22Rv1 (cell line): ENCODE data around the gene CREB1.

Experiments
- H3K27ac ChIP-seq: fragments of 450-650 bp; 2 replicates; pipeline ENCODE4 v1.5.1; 2017
- ZFX ChIP-seq: fragments of 450-650 bp; IDR thresholded peaks from 2 replicates; pipeline ENCODE4 v1.6.1; 2017; ENCODE audit warnings: antibody characterized with exemption, borderline replicate concordance
- TF ChIP-seq, protein P1 (sequence below): fragments of 450-650 bp; IDR thresholded peaks from 2 replicates; pipeline ENCODE4 v1.5.1; 2017; ENCODE audit warnings: mild to moderate bottlenecking

The CREB1 gene

DNA sequence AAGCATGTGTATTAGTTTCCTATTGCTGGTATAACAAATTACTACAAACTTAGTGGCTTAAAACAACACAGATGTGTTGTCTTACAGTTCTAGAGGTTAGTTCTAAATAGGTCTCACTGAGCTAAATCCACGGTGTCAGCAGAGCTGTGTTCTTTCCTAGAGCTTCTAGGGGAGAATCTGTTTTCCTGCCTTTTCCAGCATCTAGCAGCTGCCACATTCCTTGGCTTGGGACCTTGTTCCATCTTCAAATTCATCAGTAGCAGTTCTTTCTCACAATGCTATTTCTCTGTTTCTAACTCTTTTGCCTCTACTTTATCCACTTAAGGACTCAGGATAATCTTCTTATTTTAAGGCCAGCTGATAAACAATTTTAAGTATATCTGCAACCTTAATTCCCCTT is 32.2 kb upstream of the CREB1 start:
- no peak for TF ChIP-seq ZFX
- TF ChIP-seq, protein P1, sequence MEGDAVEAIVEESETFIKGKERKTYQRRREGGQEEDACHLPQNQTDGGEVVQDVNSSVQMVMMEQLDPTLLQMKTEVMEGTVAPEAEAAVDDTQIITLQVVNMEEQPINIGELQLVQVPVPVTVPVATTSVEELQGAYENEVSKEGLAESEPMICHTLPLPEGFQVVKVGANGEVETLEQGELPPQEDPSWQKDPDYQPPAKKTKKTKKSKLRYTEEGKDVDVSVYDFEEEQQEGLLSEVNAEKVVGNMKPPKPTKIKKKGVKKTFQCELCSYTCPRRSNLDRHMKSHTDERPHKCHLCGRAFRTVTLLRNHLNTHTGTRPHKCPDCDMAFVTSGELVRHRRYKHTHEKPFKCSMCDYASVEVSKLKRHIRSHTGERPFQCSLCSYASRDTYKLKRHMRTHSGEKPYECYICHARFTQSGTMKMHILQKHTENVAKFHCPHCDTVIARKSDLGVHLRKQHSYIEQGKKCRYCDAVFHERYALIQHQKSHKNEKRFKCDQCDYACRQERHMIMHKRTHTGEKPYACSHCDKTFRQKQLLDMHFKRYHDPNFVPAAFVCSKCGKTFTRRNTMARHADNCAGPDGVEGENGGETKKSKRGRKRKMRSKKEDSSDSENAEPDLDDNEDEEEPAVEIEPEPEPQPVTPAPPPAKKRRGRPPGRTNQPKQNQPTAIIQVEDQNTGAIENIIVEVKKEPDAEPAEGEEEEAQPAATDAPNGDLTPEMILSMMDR, result no peak
- H3K27ac ChIP-seq, result no peak overlapping the region

DNA sequence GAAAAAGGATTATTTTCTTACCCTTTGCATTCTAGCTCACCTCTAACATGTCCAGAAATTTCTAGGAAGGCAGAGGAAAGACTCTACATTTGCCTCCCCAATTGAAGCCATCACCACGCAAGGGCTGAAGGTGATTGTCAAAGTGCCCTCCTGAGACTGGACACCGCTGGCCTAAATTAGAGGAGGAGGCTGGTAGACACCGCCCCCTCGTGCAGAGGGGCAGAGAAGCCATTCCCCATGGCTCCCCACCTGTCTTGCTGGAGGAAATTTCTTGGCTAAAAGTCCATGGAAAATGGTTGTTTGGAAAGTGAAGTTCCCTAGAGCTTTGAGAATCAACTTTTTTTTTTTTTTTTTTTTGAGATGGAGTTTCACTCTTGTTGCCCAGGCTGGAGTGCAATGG is 31.3 kb upstream of the CREB1 start:
- H3K27ac ChIP-seq, result no peak overlapping the region
- TF ChIP-seq ZFX, result no peak
- TF ChIP-seq, protein P1, result no peak

DNA sequence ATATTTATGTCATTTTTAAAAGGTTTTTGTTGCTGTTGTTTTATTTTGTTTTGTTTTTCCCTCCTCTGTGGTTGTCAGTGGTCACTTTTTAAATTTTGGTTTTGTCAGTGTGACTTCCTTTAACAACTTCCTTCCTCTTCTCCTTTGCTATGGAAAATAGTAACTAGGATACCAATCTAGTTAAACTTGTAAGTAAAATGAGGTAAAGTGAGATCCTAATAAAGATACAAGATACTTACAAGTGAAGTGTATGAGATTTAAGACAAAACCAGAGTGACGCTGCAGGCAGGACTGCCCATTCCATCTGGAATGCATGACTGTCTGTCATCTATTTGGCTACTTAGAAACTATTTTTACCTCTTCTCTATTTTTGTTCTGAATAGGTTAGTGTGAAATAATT is 30.6 kb upstream of the CREB1 start:
- no peak for TF ChIP-seq ZFX
- TF ChIP-seq, protein P1, result no peak
- no peak overlapping the region for H3K27ac ChIP-seq

DNA sequence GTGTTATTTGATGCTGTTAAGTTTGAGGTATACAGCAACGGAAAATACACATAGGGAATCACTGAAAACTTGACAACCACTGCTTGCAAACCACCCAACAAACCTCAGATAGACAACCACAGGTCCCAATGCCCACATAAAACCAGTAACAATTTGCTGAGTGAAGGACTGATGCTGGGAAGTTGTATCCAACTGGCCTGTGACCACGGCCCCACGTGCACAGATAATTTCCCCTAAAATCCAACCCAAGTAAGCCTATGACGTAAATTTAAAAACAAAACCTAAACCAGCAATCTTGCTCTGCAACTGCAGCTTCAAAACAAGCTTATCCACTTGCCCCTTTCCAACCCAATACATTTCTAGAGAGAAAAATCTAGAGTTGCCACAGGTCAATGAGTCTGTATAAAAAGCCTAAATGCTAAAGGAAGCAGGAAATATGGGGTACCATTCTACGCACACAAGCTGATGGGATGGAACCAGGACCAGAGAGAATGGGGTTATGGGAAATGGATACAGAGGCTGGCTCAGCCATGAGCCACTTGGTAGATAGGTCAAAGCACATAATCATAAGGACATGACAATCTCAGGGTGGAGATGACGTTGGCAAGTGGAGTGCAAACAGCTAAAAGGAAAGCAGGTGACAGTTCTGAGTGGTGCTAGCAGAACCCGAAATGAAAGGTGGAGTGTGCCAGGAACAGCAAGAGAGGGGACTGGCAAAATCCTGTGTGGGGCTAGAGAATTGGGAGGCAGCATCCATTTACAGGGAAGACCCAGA is 27.8 kb upstream of the CREB1 start:
- H3K27ac ChIP-seq, result no peak overlapping the region

DNA sequence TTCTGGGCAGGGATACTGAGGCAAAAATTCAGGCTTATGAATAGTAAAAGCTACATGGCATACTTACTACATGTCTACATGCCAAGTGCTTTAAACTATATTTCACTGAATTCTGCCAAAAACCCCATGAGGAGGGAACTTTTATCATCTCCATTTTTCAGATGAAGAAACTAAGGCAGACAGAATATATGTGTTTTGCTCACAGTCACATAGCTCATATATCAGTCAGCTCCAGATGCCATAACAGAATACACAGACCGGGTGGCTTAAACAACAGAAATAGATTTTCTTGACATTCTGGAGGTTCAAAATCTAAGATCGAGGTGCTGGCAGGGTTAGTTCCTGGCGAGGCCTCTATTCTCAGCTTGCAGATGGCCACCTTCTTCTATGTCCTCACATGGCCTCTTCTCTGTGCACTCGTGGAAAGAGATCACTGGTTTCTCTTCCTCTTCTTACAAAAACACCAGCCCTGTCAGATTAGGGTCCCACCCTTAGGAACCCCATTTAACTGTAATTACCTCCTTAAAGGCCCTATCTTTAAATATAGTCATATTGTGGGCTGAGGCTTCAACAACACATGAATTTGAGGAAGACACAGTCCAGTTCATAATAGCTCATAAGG is 27.1 kb upstream of the CREB1 start:
- TF ChIP-seq, protein P1, result no peak
- no peak for TF ChIP-seq ZFX
- H3K27ac ChIP-seq, result no peak overlapping the region

More for the DNA sequence above, 27.8 kb upstream of the CREB1 start:
- TF ChIP-seq, protein P1, result no peak
- TF ChIP-seq ZFX, result no peak

DNA sequence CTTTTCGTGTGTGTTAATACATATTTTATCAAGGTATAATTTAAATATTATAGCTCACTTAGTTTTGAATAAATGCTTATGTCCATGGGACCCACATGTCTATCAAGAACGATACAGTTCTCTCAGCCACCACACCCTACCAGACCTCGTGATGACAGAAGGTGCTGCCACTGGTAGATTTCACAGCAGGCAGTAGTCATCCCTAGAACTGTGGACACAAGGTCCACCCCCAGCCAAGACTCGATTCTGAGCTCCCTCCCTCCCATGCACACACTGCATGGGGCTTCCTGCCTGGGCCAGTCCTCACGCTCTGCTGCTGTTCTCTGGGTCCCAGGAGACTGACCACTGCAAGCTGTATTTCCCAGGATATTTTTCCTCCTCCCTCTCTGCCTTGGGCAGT is 26.5 kb upstream of the CREB1 start:
- no peak overlapping the region for H3K27ac ChIP-seq
- no peak for TF ChIP-seq ZFX
- TF ChIP-seq, protein P1, result no peak

DNA sequence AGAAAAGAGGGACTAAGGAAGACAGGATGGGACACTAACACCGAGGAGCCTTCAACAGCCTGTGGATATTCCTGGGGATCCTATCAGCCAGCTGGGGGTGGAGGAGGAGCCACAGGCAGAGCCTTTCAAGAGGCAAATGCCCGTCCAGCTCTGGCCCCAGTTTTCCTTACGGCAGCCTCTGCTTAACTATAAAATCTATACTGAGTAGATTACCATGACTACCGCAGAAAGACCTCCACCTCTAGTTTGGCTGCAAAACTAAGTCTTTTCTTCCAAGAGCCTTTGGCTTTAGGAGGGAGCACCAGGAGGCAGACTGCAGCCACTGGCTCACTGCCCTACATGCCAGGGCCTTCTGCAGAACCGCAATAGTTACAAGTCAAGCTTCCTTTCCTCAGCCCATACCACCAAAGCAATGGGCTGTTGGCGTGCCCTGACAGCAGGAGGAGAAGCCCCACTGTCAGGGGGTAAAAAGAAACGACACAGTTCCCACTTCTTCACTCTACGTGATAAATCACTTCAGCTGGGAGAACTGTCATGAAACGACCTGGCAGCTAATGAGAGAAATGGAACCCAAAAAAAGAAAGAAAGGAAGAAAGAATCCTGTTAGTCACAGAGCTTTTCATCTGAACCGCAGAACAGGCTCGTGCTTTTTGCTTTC is 25.1 kb upstream of the CREB1 start:
- TF ChIP-seq ZFX, result no peak
- TF ChIP-seq, protein P1, result no peak
- no peak overlapping the region for H3K27ac ChIP-seq
